Measurements from ENCODE around the gene SPATA4.

Gene SPATA4

GRCh38 chr4:176156656-176157055 lies 38.7 kb downstream of the SPATA4 start:
- Histone ChIP-seq H3K4me2 (ENCODE audit: low read length) (no peak overlapping the region), H3K27ac (ENCODE audit: low read length) (no peak overlapping the region), H3K27me3 (ENCODE audit: low read depth, low read length) (no peaks in the 10 kb centered on the region), H3K9ac (ENCODE audit: low read length) (no peak overlapping the region), H3K9me3 (ENCODE audit: insufficient read depth, low read length) (no peaks in the 10 kb centered on the region), H3K79me2 (ENCODE audit: low read length) (no peaks in the 10 kb centered on the region), H3K4me3 (ENCODE audit: low read length) (no peak overlapping the region), H2AFZ (ENCODE audit: low read depth, low read length) (no peak overlapping the region), H3K4me1 (ENCODE audit: low read length) (no peaks in the 10 kb centered on the region), H4K20me1 (ENCODE audit: insufficient read depth, low read length) (no peaks in the 10 kb centered on the region), H3K36me3 (replicated peaks; ENCODE audit: low read depth, low read length) (no peaks in the 10 kb centered on the region)
- TF ChIP-seq EZH2phosphoT487 (IDR thresholded peaks at IDR 0.05; ENCODE audit: low read depth): no peak
- TF ChIP-seq, protein P1, sequence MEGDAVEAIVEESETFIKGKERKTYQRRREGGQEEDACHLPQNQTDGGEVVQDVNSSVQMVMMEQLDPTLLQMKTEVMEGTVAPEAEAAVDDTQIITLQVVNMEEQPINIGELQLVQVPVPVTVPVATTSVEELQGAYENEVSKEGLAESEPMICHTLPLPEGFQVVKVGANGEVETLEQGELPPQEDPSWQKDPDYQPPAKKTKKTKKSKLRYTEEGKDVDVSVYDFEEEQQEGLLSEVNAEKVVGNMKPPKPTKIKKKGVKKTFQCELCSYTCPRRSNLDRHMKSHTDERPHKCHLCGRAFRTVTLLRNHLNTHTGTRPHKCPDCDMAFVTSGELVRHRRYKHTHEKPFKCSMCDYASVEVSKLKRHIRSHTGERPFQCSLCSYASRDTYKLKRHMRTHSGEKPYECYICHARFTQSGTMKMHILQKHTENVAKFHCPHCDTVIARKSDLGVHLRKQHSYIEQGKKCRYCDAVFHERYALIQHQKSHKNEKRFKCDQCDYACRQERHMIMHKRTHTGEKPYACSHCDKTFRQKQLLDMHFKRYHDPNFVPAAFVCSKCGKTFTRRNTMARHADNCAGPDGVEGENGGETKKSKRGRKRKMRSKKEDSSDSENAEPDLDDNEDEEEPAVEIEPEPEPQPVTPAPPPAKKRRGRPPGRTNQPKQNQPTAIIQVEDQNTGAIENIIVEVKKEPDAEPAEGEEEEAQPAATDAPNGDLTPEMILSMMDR (IDR thresholded peaks at IDR 0.05; ENCODE audit: low read depth, low read length): no peak

DNA sequence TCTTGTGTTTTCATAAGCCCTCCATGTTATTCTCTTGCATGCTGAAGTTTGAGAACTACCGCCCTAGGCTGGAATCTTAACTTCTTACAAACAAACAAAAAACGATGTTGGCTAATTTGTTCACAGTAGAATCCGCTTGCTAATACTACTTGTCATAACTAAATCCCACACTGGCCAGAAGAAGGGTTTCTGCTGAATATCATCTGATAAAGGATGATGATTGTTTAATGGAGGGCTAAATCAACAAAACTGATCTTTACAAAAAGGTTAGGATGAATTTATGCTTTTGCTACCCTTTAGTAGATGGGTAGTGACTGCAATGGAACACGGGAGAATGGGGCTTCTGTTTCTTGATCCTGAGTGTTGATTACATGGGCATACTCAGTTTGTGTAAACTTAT lies 42.3 kb downstream of the SPATA4 start:
- H2AFZ ChIP-seq (ENCODE audit: low read depth, low read length): no peak overlapping the region
- no peak overlapping the region for H3K27ac ChIP-seq (ENCODE audit: low read length)
- no peak for TF ChIP-seq EZH2phosphoT487 (IDR thresholded peaks at IDR 0.05; ENCODE audit: low read depth)
- TF ChIP-seq, protein P1 (IDR thresholded peaks at IDR 0.05; ENCODE audit: low read depth, low read length): no peak
- H3K4me2 ChIP-seq (ENCODE audit: low read length): no peak overlapping the region
- H3K9me3 ChIP-seq (ENCODE audit: insufficient read depth, low read length): no peaks in the 10 kb centered on the region
- H3K4me1 ChIP-seq (ENCODE audit: low read length): no peaks in the 10 kb centered on the region
- H3K27me3 ChIP-seq (ENCODE audit: low read depth, low read length): no peaks in the 10 kb centered on the region
- no peak overlapping the region for H3K4me3 ChIP-seq (ENCODE audit: low read length)
- no peaks in the 10 kb centered on the region for H3K36me3 ChIP-seq (replicated peaks; ENCODE audit: low read depth, low read length)
- no peak overlapping the region for H3K9ac ChIP-seq (ENCODE audit: low read length)
- no peaks in the 10 kb centered on the region for H3K79me2 ChIP-seq (ENCODE audit: low read length)
- H4K20me1 ChIP-seq (ENCODE audit: insufficient read depth, low read length): no peaks in the 10 kb centered on the region

- Histone ChIP-seq H3K4me3 (ENCODE audit: low read length) (no peak overlapping the region), H3K79me2 (ENCODE audit: low read length) (no peaks in the 10 kb centered on the region), H3K9ac (ENCODE audit: low read length) (no peak overlapping the region), H3K4me1 (ENCODE audit: low read length) (no peaks in the 10 kb centered on the region), H3K27ac (ENCODE audit: low read length) (no peak overlapping the region), H3K27me3 (ENCODE audit: low read depth, low read length) (no peaks in the 10 kb centered on the region), H3K9me3 (ENCODE audit: insufficient read depth, low read length) (no peaks in the 10 kb centered on the region), H4K20me1 (ENCODE audit: insufficient read depth, low read length) (no peaks in the 10 kb centered on the region), H3K36me3 (replicated peaks; ENCODE audit: low read depth, low read length) (no peaks in the 10 kb centered on the region), H3K4me2 (ENCODE audit: low read length) (no peak overlapping the region), H2AFZ (ENCODE audit: low read depth, low read length) (no peak overlapping the region)
- TF ChIP-seq EZH2phosphoT487 (IDR thresholded peaks at IDR 0.05; ENCODE audit: low read depth): no peak
- TF ChIP-seq, protein P1 (IDR thresholded peaks at IDR 0.05; ENCODE audit: low read depth, low read length): no peak
Measured at GRCh38 chr4:176150704-176151103, 44.7 kb downstream of the SPATA4 start.

DNA sequence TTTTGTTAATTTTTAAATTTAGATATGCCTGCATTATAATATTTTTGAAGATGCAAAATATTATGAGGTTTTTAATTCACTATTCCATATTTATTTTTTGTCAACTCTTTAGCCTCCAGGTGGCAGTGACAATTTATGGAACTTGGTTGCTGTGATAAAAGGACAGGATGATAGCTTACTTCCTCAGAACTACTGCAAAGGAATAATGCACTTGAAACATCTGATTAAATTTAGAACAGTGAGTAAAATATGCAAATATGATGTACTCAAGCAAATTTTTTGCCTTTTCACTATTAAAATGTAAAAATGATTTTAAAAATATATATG lies 45.1 kb downstream of the SPATA4 start:
- H3K27ac ChIP-seq (ENCODE audit: low read length): no peak overlapping the region
- no peak overlapping the region for H3K9ac ChIP-seq (ENCODE audit: low read length)
- no peaks in the 10 kb centered on the region for H3K79me2 ChIP-seq (ENCODE audit: low read length)
- no peaks in the 10 kb centered on the region for H4K20me1 ChIP-seq (ENCODE audit: insufficient read depth, low read length)
- no peaks in the 10 kb centered on the region for H3K27me3 ChIP-seq (ENCODE audit: low read depth, low read length)
- H2AFZ ChIP-seq (ENCODE audit: low read depth, low read length): no peak overlapping the region
- H3K4me3 ChIP-seq (ENCODE audit: low read length): no peak overlapping the region
- H3K9me3 ChIP-seq (ENCODE audit: insufficient read depth, low read length): no peaks in the 10 kb centered on the region
- H3K4me1 ChIP-seq (ENCODE audit: low read length): no peaks in the 10 kb centered on the region
- TF ChIP-seq EZH2phosphoT487 (IDR thresholded peaks at IDR 0.05; ENCODE audit: low read depth): no peak
- TF ChIP-seq, protein P1 (IDR thresholded peaks at IDR 0.05; ENCODE audit: low read depth, low read length): peak; percentile 72
- no peaks in the 10 kb centered on the region for H3K36me3 ChIP-seq (replicated peaks; ENCODE audit: low read depth, low read length)
- no peak overlapping the region for H3K4me2 ChIP-seq (ENCODE audit: low read length)
